Ascending aorta (tissue), 2 donors: ENCODE measurements around the gene CCR3. TPM values are rescaled to one million over a fixed set of nuclear protein-coding genes. Genes with fewer than 3 reads are reported as not detected.

Experiments used
- DNase-seq, 2 donors: peaks; one replicate each; pipeline ENCODE4 v3.0.0-alpha.2; 2019; ENCODE audit warnings: low spot score in 2 of 2
- H3K27ac ChIP-seq, 2 donors: fragments of 200-600 bp; sonication (generic); one replicate each; pipeline ENCODE4 v1.5.1; 2016 to 2017; ENCODE audit warnings: mild to moderate bottlenecking in 1 of 2
- H3K27me3 ChIP-seq: fragments of 200-600 bp; sonication (generic); one replicate; pipeline ENCODE4 v1.5.1; 2017
- H3K36me3 ChIP-seq, 2 donors: fragments of 200-600 bp; sonication (generic); one replicate each; pipeline ENCODE4 v1.5.1; 2016
- H3K4me1 ChIP-seq, 2 donors: fragments of 200-600 bp; sonication (generic); one replicate each; pipeline ENCODE4 v1.5.1; 2016 to 2017; ENCODE audit warnings: mild to moderate bottlenecking in 1 of 2
- H3K4me3 ChIP-seq, 2 donors: fragments of 200-600 bp; sonication (generic); one replicate each; pipeline ENCODE4 v1.5.1; 2016 to 2017; ENCODE audit warnings: mild to moderate bottlenecking in 1 of 2
- H3K9me3 ChIP-seq, 2 donors: fragments of 200-600 bp; sonication (generic); one replicate each; pipeline ENCODE4 v1.5.1; 2016
- CTCF ChIP-seq, 3 experiments: fragments of 200-600 bp in 2 of 3; fragments of 450-650 bp in 1 of 3; sonication (generic) in 2 of 3; IDR thresholded peaks; one replicate each; pipeline ENCODE4 v1.5.1; 2016 to 2019; ENCODE audit warnings: antibody characterized with exemption in 3 of 3, mild to moderate bottlenecking in 1 of 3, moderate library complexity in 1 of 3
- intact Hi-C: fragments of 100-400 bp; cut with DNase I; formaldehyde crosslinking; loops from one replicate; pipeline ENCODE4 v1.15.1; 2023
- total RNA-seq: library from RNA; depleted of rRNA; stranded (reverse); fragments of >200 nt; gene quantifications from one replicate; pipeline ENCODE4 v1.1.0, GENCODE V29; 2016

CCR3 gene
- total RNA-seq, 1 donor from 2014 or later = not detected

DNA sequence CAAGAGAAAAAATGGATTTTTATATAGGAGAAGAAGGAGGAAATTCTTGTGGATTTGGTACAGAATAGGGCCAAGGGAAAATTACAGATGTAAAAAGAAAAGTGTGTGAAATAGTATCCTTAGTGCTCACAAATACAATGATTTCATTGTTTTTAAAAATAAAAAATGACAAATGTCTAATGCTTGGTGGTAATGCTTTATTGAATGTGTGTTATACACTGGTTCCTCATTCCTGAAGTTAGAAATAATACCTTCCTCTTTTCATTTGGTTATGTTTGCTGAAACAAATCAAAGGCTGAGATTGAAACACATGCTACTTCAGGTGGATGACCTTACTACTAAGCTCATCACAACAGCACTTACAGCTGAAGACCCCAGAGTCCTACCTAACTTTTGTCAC is 73.9 kb downstream of the CCR3 start:
- TF ChIP-seq CTCF (IDR thresholded peaks at IDR 0.05) = no peak
- intact Hi-C loops = no loop called here
- Histone ChIP-seq H3K36me3 (no peaks in the 10 kb centered on the region), H3K27me3 (no peaks in the 10 kb centered on the region), H3K9me3 (no peaks in the 10 kb centered on the region), H3K27ac (no peak overlapping the region), H3K4me3 (no peak overlapping the region), H3K4me1 (no peaks in the 10 kb centered on the region)
- DNase-seq = no peak

Other genes with a start within 250 kb of the CCR3 start
- 56.2 TPM for gene FYCO1, start 246.6 kb upstream of the CCR3 start, total RNA-seq
- gene XCR1, start 215.0 kb upstream of the CCR3 start, total RNA-seq = not detected
- gene CCR1, start 34.1 kb upstream of the CCR3 start, total RNA-seq = 10.2 TPM
- 0.11 TPM for gene CCR2, start 111.7 kb downstream of the CCR3 start, total RNA-seq
- gene CCR5, start 128.5 kb downstream of the CCR3 start, total RNA-seq = not detected
- not detected for gene CCRL2, start 164.8 kb downstream of the CCR3 start, total RNA-seq
- 1.4 TPM for gene LTF, start 222.4 kb downstream of the CCR3 start, total RNA-seq